K562 (cell line): Measurements from ENCODE around the gene ST6GALNAC5. TPM values are rescaled to one million over a fixed set of nuclear protein-coding genes. Genes with fewer than 3 reads are reported as not detected.

Experiments
- ATAC-seq: fragments of 200-7000 bp; cut with Tn5 transposase; 3 replicates; pipeline ENCODE4 v1.9.1; 2020; ENCODE audit warnings: moderate library complexity
- BruUV-seq: library from RNA; stranded (reverse); fragments of 400-500 nt; replicated peaks from 2 replicates; lab custom pipeline; 2021; lab: Mats Ljungman, UMichigan
- CTCF ChIA-PET: fragments of 300-600 bp; formaldehyde crosslinking; extraction: SDS; loops from one replicate; lab custom pipeline; 2021; ENCODE audit warnings: low intra/inter-chr PET ratio; lab: Yijun Ruan, JAX
- POLR2A ChIA-PET: fragments of 300-600, 350-650 bp; sonication (Branson Sonifier 250); formaldehyde crosslinking; extraction: SDS; loops from one replicate; lab custom pipeline; 2021; ENCODE audit warnings: antibody characterized with exemption, inconsistent platforms; lab: Yijun Ruan, JAX
- DNase-seq, 4 experiments: peaks; one replicate each; pipeline versions ENCODE4 v3.0.0 to v3.0.0-alpha.2; 2011 to 2018; ENCODE audit warnings: low spot score in 3 of 4, mixed read lengths in 3 of 4; ENCODE audit errors: extremely low read depth in 1 of 4
- FAIRE-seq: peaks from 2 replicates; lab custom pipeline; 2011; peaks lifted over from hg19 to GRCh38; lab: Jason Lieb, UNC
- H2AFZ ChIP-seq: 2 replicates; pipeline ENCODE4 v1.6.0; 2011; ENCODE audit warnings: low read depth, low read length, control low read depth, inconsistent platforms
- H3K27ac ChIP-seq: fragments of 200-600 bp; 3 replicates; pipeline ENCODE4 v1.8.0; 2011; ENCODE audit warnings: low read depth, mild to moderate bottlenecking, control low read depth, inconsistent platforms, low read length, moderate library complexity, mixed read lengths; ENCODE audit errors: extremely low read depth
- H3K27me3 ChIP-seq, 2 experiments: fragments of 300-600 bp in 1 of 2; 2 replicates in 1 of 2; 3 replicates in 1 of 2; pipeline versions ENCODE4 v1.6.0 to v1.8.0; 2011; ENCODE audit warnings: inconsistent platforms in 2 of 2, low read length in 2 of 2, mild to moderate bottlenecking in 1 of 2, mixed read lengths in 1 of 2, moderate library complexity in 1 of 2; ENCODE audit not compliant: control insufficient read depth in 2 of 2, insufficient read depth in 2 of 2
- H3K36me3 ChIP-seq: fragments of 300-600 bp; 3 replicates; pipeline ENCODE4 v1.8.0; 2011; ENCODE audit warnings: mild to moderate bottlenecking, low read length, inconsistent platforms; ENCODE audit not compliant: control insufficient read depth, insufficient read depth
- H3K4me1 ChIP-seq, 2 experiments: fragments of 200-600 bp in 1 of 2; replicated peaks in 1 of 2; 2 replicates in 1 of 2; 3 replicates in 1 of 2; pipeline versions ENCODE4 v1.5.1 to v1.8.0; 2011; ENCODE audit warnings: inconsistent platforms in 2 of 2, low read length in 2 of 2, mild to moderate bottlenecking in 1 of 2, mixed read lengths in 1 of 2, moderate library complexity in 1 of 2; ENCODE audit not compliant: control insufficient read depth in 2 of 2, insufficient read depth in 2 of 2
- H3K4me2 ChIP-seq: 2 replicates; pipeline ENCODE4 v1.6.1; 2011; ENCODE audit warnings: low read length, control low read depth, inconsistent platforms, mixed read lengths; ENCODE audit not compliant: insufficient read depth
- H3K4me3 ChIP-seq: fragments of 200-600 bp; sonication (generic), shearing (Covaris generic); 2 replicates; pipeline ENCODE4 v1.5.1; 2016; ENCODE audit warnings: control low read depth, inconsistent platforms
- H3K79me2 ChIP-seq: fragments of 200-600 bp; 3 replicates; pipeline ENCODE4 v1.8.0; 2011; ENCODE audit warnings: low read length, inconsistent platforms; ENCODE audit not compliant: control insufficient read depth, insufficient read depth
- H3K9ac ChIP-seq, 2 experiments: 2 replicates each; pipeline versions ENCODE4 v1.6.0 to v1.6.1; 2011; ENCODE audit warnings: low read depth in 2 of 2, low read length in 2 of 2, control low read depth in 1 of 2, inconsistent platforms in 1 of 2, mild to moderate bottlenecking in 1 of 2, mixed read lengths in 1 of 2; ENCODE audit not compliant: insufficient read depth in 1 of 2
- H3K9me1 ChIP-seq: one replicate; pipeline ENCODE4 v1.6.0; 2011; ENCODE audit warnings: inconsistent platforms, mild to moderate bottlenecking, low read length, moderate library complexity; ENCODE audit not compliant: control insufficient read depth, insufficient read depth
- H3K9me3 ChIP-seq: replicated peaks from 2 replicates; pipeline ENCODE4 v1.5.1; 2011; ENCODE audit warnings: low read depth, low read length, inconsistent platforms; ENCODE audit not compliant: control insufficient read depth, insufficient read depth
- H4K20me1 ChIP-seq: replicated peaks from 2 replicates; pipeline ENCODE4 v1.6.1; 2011; ENCODE audit warnings: low read length, inconsistent platforms, mixed read lengths; ENCODE audit not compliant: control insufficient read depth, insufficient read depth
- CHD1 ChIP-seq: fragments of 200-600 bp; sonication (generic); IDR thresholded peaks from one replicate; pipeline ENCODE4 v1.6.1; 2012; ENCODE audit warnings: mild to moderate bottlenecking, moderate library complexity, low read length, inconsistent platforms
- HNRNPUL1 ChIP-seq: fragments of 200-400 bp; formaldehyde crosslinking; IDR thresholded peaks from 2 replicates; pipeline ENCODE4 v1.6.1; 2017; ENCODE audit warnings: low read length
- KAT8 ChIP-seq: fragments of 450-650 bp; IDR thresholded peaks from 2 replicates; pipeline ENCODE4 v1.6.1; 2016; ENCODE audit warnings: low read depth, mild to moderate bottlenecking
- KLF6 ChIP-seq: fragments of 250-450 bp; sonication (Bioruptor Pico); IDR thresholded peaks from 2 replicates; pipeline ENCODE4 v1.4.0; 2020; ENCODE audit warnings: mild to moderate bottlenecking, moderate library complexity, borderline replicate concordance
- MBD2 ChIP-seq: sonication (generic); IDR thresholded peaks from 2 replicates; pipeline ENCODE4 v1.6.1; 2016; ENCODE audit warnings: low read depth, borderline replicate concordance
- TEAD4 ChIP-seq, 2 experiments: sonication (generic) in 1 of 2; formaldehyde crosslinking in 1 of 2; IDR thresholded peaks; 2 replicates each; pipeline versions ENCODE4 v1.6.1 to v1.8.0; 2012 to 2022; ENCODE audit warnings: borderline replicate concordance in 1 of 2, inconsistent platforms in 1 of 2, low read length in 1 of 2, mild to moderate bottlenecking in 1 of 2, missing genetic modification reagents in 1 of 2
- TRIM28 ChIP-seq: fragments of 450-650 bp; IDR thresholded peaks from 2 replicates; pipeline ENCODE4 v1.6.1; 2017
- WGBS: fragments of 100-300 bp; shearing (Covaris generic); methylation state at CpG from one replicate; pipeline ENCODE4 v1.1.6; 2016; ENCODE audit warnings: low coverage, mixed read lengths; ENCODE audit not compliant: insufficient coverage; ENCODE audit errors: missing lambda C conversion rate; 5-methylcytosine and 5-hydroxymethylcytosine counted together
- in situ Hi-C: fragments of 300-500 bp; cut with MboI; formaldehyde crosslinking; loops from 4 replicates; pipeline ENCODE4 v1.15.0; 2018; ENCODE audit warnings: inconsistent platforms, mixed read lengths
- intact Hi-C: fragments of 100-400 bp; cut with micrococcal nuclease; formaldehyde crosslinking; loops from 2 replicates; pipeline ENCODE4 v1.14.2; 2022
- polyA plus RNA-seq, 8 experiments: library from polyadenylated mRNA; depleted of rRNA in 4 of 8; stranded (reverse) in 5 of 8; unstranded in 3 of 8; fragments of >200 nt; fragmentation: Nextera tagmentation in 2 of 8; fragmentation: Illumina TruSeq in 1 of 8; extraction: Ambion mirVana in 2 of 8; extraction: Trizol in 1 of 8; gene quantifications; 2 replicates each; pipeline versions ENCODE4 v1.2.1 to v1.2.3, GENCODE V29; 2011 to 2014; ENCODE audit warnings: inconsistent platforms in 1 of 8, missing spikeins in 1 of 8
- total RNA-seq, 7 experiments: library from RNA; depleted of rRNA in 6 of 7; stranded (reverse); fragments of >200 nt in 6 of 7; fragmentation: Illumina TruSeq in 2 of 7; extraction: Trizol in 2 of 7; gene quantifications; 2 replicates each; pipeline versions ENCODE4 v1.2.1 to v1.2.3, GENCODE V29; 2011 to 2021; ENCODE audit warnings: low replicate concordance in 1 of 7
- TF ChIP-seq, protein P1 (sequence below): IDR thresholded peaks from 3 replicates; pipeline ENCODE4 v1.6.1; 2011; ENCODE audit warnings: borderline replicate concordance, mild to moderate bottlenecking, moderate library complexity; ENCODE audit not compliant: insufficient read length; ENCODE audit errors: extremely low read depth
- TF ChIP-seq, protein P2 (sequence below): fragments of 250-450 bp; sonication (Bioruptor Pico); IDR thresholded peaks from 2 replicates; pipeline ENCODE4 v1.5.0; 2022; ENCODE audit warnings: mild to moderate bottlenecking

The ST6GALNAC5 gene
- total and polyA plus RNA-seq, 9 of the 15 experiments (the other 6 are each of a cell fraction or from before 2014, with no cell fraction given): 0.04 to 0.14 TPM; not detected in 7

DNA sequence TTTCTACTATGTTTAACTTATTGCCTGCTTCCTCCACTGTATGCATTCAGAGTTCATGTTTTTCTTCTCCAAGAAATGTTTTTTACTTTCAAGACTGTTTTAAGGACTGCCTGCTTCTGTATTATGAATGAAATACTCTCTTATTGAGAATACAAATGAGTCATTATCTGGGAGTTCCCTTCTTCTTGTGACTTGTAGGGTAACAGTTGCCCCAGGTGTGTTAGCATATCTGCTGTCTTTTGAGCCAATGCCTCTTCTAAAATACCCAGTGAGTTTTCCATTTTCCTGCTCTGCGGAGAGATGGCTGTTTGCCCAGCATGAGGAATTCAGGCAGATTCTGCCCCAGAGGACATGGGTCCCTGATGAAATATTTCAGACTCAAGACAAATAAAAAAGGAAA lies 34.1 kb upstream of the ST6GALNAC5 start:
- TF ChIP-seq CHD1: no peak
- intact Hi-C loops: no loop called here
- H3K4me2 ChIP-seq: no peak overlapping the region
- H3K4me3 ChIP-seq: no peak overlapping the region
- DNase-seq (no peak), FAIRE-seq (no peak), ATAC-seq (no peak)
- CTCF ChIA-PET: no interaction called here
- no peaks in the 10 kb centered on the region for H3K9me3 ChIP-seq
- BruUV-seq: no TSS peak
- POLR2A ChIA-PET: no interaction called here
- H3K36me3 ChIP-seq: no peaks in the 10 kb centered on the region
- no peaks in the 10 kb centered on the region for H3K27me3 ChIP-seq
- H4K20me1 ChIP-seq: no peaks in the 10 kb centered on the region
- H3K9me1 ChIP-seq: no peaks in the 10 kb centered on the region
- in situ Hi-C loops: no loop called here
- no peaks in the 10 kb centered on the region for H3K4me1 ChIP-seq
- no peak overlapping the region for H2AFZ ChIP-seq
- WGBS: 9% methylated on average over 1 of the region's 1 CpG
- no peak overlapping the region for H3K27ac ChIP-seq
- H3K79me2 ChIP-seq: no peaks in the 10 kb centered on the region
- no peak overlapping the region for H3K9ac ChIP-seq

DNA sequence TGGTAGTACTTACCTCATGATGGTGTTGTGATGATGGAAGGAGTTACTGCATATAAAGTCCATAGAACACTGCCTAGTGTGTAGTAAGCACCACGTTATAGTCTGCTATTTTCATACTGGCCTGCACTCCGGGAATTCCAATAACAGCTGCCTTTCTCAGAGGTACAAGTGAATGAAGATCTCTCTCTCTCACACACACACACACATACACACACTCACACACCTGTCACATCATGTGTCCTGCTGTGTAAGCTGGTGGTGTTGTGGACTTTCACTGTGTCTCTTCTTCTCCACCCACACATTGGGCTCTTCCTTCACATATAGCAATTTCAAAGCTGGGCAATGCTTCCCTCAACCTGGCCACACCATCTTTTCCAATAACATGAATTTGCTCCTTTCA lies 33.4 kb upstream of the ST6GALNAC5 start:
- CTCF ChIA-PET: no interaction called here
- no peak for TF ChIP-seq HNRNPUL1
- TF ChIP-seq KLF6 (CRISPR knock-in tag): no peak
- TF ChIP-seq MBD2: no peak
- TF ChIP-seq, protein P1, sequence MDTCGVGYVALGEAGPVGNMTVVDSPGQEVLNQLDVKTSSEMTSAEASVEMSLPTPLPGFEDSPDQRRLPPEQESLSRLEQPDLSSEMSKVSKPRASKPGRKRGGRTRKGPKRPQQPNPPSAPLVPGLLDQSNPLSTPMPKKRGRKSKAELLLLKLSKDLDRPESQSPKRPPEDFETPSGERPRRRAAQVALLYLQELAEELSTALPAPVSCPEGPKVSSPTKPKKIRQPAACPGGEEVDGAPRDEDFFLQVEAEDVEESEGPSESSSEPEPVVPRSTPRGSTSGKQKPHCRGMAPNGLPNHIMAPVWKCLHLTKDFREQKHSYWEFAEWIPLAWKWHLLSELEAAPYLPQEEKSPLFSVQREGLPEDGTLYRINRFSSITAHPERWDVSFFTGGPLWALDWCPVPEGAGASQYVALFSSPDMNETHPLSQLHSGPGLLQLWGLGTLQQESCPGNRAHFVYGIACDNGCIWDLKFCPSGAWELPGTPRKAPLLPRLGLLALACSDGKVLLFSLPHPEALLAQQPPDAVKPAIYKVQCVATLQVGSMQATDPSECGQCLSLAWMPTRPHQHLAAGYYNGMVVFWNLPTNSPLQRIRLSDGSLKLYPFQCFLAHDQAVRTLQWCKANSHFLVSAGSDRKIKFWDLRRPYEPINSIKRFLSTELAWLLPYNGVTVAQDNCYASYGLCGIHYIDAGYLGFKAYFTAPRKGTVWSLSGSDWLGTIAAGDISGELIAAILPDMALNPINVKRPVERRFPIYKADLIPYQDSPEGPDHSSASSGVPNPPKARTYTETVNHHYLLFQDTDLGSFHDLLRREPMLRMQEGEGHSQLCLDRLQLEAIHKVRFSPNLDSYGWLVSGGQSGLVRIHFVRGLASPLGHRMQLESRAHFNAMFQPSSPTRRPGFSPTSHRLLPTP: no peak
- no peak for TF ChIP-seq TEAD4 (IDR thresholded peaks at IDR 0.05; ENCODE audit: low read length)
- TF ChIP-seq TEAD4 (CRISPR knock-in tag; IDR thresholded peaks at IDR 0.05; ENCODE audit: borderline replicate concordance): no peak
- TF ChIP-seq KAT8: no peak
- TF ChIP-seq, protein P2, sequence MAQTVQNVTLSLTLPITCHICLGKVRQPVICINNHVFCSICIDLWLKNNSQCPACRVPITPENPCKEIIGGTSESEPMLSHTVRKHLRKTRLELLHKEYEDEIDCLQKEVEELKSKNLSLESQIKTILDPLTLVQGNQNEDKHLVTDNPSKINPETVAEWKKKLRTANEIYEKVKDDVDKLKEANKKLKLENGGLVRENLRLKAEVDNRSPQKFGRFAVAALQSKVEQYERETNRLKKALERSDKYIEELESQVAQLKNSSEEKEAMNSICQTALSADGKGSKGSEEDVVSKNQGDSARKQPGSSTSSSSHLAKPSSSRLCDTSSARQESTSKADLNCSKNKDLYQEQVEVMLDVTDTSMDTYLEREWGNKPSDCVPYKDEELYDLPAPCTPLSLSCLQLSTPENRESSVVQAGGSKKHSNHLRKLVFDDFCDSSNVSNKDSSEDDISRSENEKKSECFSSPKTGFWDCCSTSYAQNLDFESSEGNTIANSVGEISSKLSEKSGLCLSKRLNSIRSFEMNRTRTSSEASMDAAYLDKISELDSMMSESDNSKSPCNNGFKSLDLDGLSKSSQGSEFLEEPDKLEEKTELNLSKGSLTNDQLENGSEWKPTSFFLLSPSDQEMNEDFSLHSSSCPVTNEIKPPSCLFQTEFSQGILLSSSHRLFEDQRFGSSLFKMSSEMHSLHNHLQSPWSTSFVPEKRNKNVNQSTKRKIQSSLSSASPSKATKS (CRISPR knock-in tag): no peak
- no peak for TF ChIP-seq TRIM28

More for the DNA sequence above, 33.4 kb upstream of the ST6GALNAC5 start:
- no TSS peak for BruUV-seq
- H3K79me2 ChIP-seq: no peaks in the 10 kb centered on the region
- H3K4me2 ChIP-seq: no peak overlapping the region
- H3K9me1 ChIP-seq: no peaks in the 10 kb centered on the region
- H3K4me3 ChIP-seq: no peak overlapping the region
- H3K36me3 ChIP-seq: no peaks in the 10 kb centered on the region
- 0% methylated on average over 2 of the region's 2 CpGs for WGBS
- no peaks in the 10 kb centered on the region for H3K27me3 ChIP-seq
- intact Hi-C loops: no loop called here
- H3K4me1 ChIP-seq: no peaks in the 10 kb centered on the region
- no peaks in the 10 kb centered on the region for H4K20me1 ChIP-seq
- in situ Hi-C loops: no loop called here
- DNase-seq (no peak), FAIRE-seq (no peak), ATAC-seq (no peak)
- no peak overlapping the region for H3K9ac ChIP-seq
- no peak overlapping the region for H3K27ac ChIP-seq
- POLR2A ChIA-PET: no interaction called here
- H2AFZ ChIP-seq: no peak overlapping the region
- no peaks in the 10 kb centered on the region for H3K9me3 ChIP-seq
